ENCODE measurements around the gene THAP2.

The THAP2 gene

GRCh38 chr12:71671311-71671710 is 7.2 kb downstream of the THAP2 start:
- TF ChIP-seq FOXP2 (optimal IDR thresholded peaks at IDR 0.05; ENCODE audit: borderline replicate concordance, extremely low read depth, extremely low read length, insufficient read depth) (no peak), SIN3A (IDR thresholded peaks at IDR 0.05; ENCODE audit: borderline replicate concordance, insufficient read depth, low read length) (no peak), REST (IDR thresholded peaks at IDR 0.05; ENCODE audit: insufficient read depth in 1 of 2, low read depth in 2 of 2, low read length in 2 of 2) (no peak), POLR2AphosphoS5 (IDR thresholded peaks at IDR 0.05; ENCODE audit: low read depth, low read length) (no peak), TAF1 (IDR thresholded peaks at IDR 0.05; ENCODE audit: borderline replicate concordance, insufficient read depth, low read length) (no peak)

- no peak for TF ChIP-seq TAF1 (IDR thresholded peaks at IDR 0.05; ENCODE audit: borderline replicate concordance, insufficient read depth, low read length)
- no peak for TF ChIP-seq SIN3A (IDR thresholded peaks at IDR 0.05; ENCODE audit: borderline replicate concordance, insufficient read depth, low read length)
- TF ChIP-seq REST (IDR thresholded peaks at IDR 0.05; ENCODE audit: insufficient read depth in 1 of 2, low read depth in 2 of 2, low read length in 2 of 2), result no peak
- no peak for TF ChIP-seq POLR2AphosphoS5 (IDR thresholded peaks at IDR 0.05; ENCODE audit: low read depth, low read length)
- TF ChIP-seq FOXP2 (optimal IDR thresholded peaks at IDR 0.05; ENCODE audit: borderline replicate concordance, extremely low read depth, extremely low read length, insufficient read depth), result no peak
These were observed 7.7 kb downstream of the THAP2 start for GRCh38 chr12:71671816-71672215.

- TF ChIP-seq REST (IDR thresholded peaks at IDR 0.05; ENCODE audit: insufficient read depth in 1 of 2, low read depth in 2 of 2, low read length in 2 of 2) (no peak), FOXP2 (optimal IDR thresholded peaks at IDR 0.05; ENCODE audit: borderline replicate concordance, extremely low read depth, extremely low read length, insufficient read depth) (no peak), TAF1 (IDR thresholded peaks at IDR 0.05; ENCODE audit: borderline replicate concordance, insufficient read depth, low read length) (no peak), POLR2AphosphoS5 (IDR thresholded peaks at IDR 0.05; ENCODE audit: low read depth, low read length) (no peak), SIN3A (IDR thresholded peaks at IDR 0.05; ENCODE audit: borderline replicate concordance, insufficient read depth, low read length) (no peak)
These were observed 18.4 kb downstream of the THAP2 start for GRCh38 chr12:71682466-71682865.

- TF ChIP-seq SIN3A (IDR thresholded peaks at IDR 0.05; ENCODE audit: borderline replicate concordance, insufficient read depth, low read length) (no peak), TAF1 (IDR thresholded peaks at IDR 0.05; ENCODE audit: borderline replicate concordance, insufficient read depth, low read length) (no peak), POLR2AphosphoS5 (IDR thresholded peaks at IDR 0.05; ENCODE audit: low read depth, low read length) (no peak), FOXP2 (optimal IDR thresholded peaks at IDR 0.05; ENCODE audit: borderline replicate concordance, extremely low read depth, extremely low read length, insufficient read depth) (no peak), REST (IDR thresholded peaks at IDR 0.05; ENCODE audit: insufficient read depth in 1 of 2, low read depth in 2 of 2, low read length in 2 of 2) (no peak)
These were observed 19.5 kb downstream of the THAP2 start for GRCh38 chr12:71683633-71684032.

- TF ChIP-seq TAF1 (IDR thresholded peaks at IDR 0.05; ENCODE audit: borderline replicate concordance, insufficient read depth, low read length) (no peak), POLR2AphosphoS5 (IDR thresholded peaks at IDR 0.05; ENCODE audit: low read depth, low read length) (no peak), SIN3A (IDR thresholded peaks at IDR 0.05; ENCODE audit: borderline replicate concordance, insufficient read depth, low read length) (no peak), FOXP2 (optimal IDR thresholded peaks at IDR 0.05; ENCODE audit: borderline replicate concordance, extremely low read depth, extremely low read length, insufficient read depth) (no peak), REST (IDR thresholded peaks at IDR 0.05; ENCODE audit: insufficient read depth in 1 of 2, low read depth in 2 of 2, low read length in 2 of 2) (no peak)
These were observed 20.0 kb downstream of the THAP2 start for GRCh38 chr12:71684081-71684480.

Data from PFSK-1 (cell line).